Measurements from ENCODE around the gene ARHGAP22. TPM values are rescaled to one million over a fixed set of nuclear protein-coding genes. Genes with fewer than 3 reads are reported as not detected.

ARHGAP22 gene
- polyA plus RNA-seq, 1 donor from 2014 or later = 0.15 TPM

DNA sequence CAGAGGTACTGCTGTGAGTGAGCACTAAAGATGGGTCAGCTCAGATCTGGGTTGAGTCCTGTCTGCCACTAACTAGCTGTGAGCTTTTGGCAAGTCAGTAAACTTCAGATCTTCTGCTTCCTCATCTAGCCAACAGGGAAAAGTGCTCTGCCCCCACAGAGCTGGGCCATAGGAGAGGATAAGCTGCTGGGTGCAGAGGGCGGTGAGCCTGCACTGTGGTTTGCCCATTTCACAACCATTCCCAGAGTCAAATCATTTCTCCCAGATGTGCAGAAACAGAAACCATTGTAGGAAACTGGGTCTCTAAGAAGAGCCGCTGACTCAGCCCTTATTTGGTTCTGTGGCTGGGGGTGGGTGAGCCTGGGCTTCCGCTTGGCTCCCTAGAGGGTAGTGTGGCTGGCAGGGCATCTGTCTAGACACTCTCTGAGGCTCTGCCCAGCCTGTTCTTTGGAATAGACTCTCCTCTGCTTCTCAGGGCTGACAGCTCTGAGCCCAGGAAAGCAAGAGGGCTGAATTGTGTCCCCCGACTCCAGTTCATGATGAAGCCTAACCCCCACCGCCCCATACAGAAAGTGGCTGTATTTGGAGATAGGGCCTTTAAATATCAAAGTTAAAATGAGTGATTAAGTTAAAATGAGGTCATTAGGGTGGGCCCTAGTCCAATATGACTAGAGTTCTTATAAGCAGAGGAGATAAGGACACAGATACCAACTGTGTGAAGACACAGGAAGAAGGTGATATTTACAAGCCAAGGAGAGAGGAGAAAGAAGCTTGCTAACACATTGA lies 29.5 kb upstream of the ARHGAP22 start:
- H2AFZ ChIP-seq (ENCODE audit: low read depth, low read length) = no peak overlapping the region
- H3K9me3 ChIP-seq (ENCODE audit: low read length) = no peaks in the 10 kb centered on the region
- no peaks in the 10 kb centered on the region for H3K9me2 ChIP-seq (ENCODE audit: insufficient read depth, low read length)
- H4K20me1 ChIP-seq (ENCODE audit: insufficient read depth) = no peaks in the 10 kb centered on the region
- TF ChIP-seq, protein P1, sequence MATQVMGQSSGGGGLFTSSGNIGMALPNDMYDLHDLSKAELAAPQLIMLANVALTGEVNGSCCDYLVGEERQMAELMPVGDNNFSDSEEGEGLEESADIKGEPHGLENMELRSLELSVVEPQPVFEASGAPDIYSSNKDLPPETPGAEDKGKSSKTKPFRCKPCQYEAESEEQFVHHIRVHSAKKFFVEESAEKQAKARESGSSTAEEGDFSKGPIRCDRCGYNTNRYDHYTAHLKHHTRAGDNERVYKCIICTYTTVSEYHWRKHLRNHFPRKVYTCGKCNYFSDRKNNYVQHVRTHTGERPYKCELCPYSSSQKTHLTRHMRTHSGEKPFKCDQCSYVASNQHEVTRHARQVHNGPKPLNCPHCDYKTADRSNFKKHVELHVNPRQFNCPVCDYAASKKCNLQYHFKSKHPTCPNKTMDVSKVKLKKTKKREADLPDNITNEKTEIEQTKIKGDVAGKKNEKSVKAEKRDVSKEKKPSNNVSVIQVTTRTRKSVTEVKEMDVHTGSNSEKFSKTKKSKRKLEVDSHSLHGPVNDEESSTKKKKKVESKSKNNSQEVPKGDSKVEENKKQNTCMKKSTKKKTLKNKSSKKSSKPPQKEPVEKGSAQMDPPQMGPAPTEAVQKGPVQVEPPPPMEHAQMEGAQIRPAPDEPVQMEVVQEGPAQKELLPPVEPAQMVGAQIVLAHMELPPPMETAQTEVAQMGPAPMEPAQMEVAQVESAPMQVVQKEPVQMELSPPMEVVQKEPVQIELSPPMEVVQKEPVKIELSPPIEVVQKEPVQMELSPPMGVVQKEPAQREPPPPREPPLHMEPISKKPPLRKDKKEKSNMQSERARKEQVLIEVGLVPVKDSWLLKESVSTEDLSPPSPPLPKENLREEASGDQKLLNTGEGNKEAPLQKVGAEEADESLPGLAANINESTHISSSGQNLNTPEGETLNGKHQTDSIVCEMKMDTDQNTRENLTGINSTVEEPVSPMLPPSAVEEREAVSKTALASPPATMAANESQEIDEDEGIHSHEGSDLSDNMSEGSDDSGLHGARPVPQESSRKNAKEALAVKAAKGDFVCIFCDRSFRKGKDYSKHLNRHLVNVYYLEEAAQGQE (IDR thresholded peaks at IDR 0.05; ENCODE audit: borderline replicate concordance) = no peak
- TF ChIP-seq EZH2 (IDR thresholded peaks at IDR 0.05; ENCODE audit: borderline replicate concordance, insufficient read depth, low read length, poor library complexity, severe bottlenecking) (no peak), EP300 (conservative IDR thresholded peaks at IDR 0.05; ENCODE audit: poor library complexity, severe bottlenecking) (no peak), MXI1 (conservative IDR thresholded peaks at IDR 0.05; ENCODE audit: poor library complexity, severe bottlenecking) (no peak), POLR2AphosphoS5 (IDR thresholded peaks at IDR 0.05) (no peak), SMC3 (conservative IDR thresholded peaks at IDR 0.05; ENCODE audit: poor library complexity) (no peak), TAF1 (IDR thresholded peaks at IDR 0.05; ENCODE audit: low read depth) (no peak), RAD21 (conservative IDR thresholded peaks at IDR 0.05) (no peak)
- TF ChIP-seq, protein P2, sequence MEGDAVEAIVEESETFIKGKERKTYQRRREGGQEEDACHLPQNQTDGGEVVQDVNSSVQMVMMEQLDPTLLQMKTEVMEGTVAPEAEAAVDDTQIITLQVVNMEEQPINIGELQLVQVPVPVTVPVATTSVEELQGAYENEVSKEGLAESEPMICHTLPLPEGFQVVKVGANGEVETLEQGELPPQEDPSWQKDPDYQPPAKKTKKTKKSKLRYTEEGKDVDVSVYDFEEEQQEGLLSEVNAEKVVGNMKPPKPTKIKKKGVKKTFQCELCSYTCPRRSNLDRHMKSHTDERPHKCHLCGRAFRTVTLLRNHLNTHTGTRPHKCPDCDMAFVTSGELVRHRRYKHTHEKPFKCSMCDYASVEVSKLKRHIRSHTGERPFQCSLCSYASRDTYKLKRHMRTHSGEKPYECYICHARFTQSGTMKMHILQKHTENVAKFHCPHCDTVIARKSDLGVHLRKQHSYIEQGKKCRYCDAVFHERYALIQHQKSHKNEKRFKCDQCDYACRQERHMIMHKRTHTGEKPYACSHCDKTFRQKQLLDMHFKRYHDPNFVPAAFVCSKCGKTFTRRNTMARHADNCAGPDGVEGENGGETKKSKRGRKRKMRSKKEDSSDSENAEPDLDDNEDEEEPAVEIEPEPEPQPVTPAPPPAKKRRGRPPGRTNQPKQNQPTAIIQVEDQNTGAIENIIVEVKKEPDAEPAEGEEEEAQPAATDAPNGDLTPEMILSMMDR (IDR thresholded peaks at IDR 0.05; ENCODE audit: poor library complexity, severe bottlenecking) = no peak
- no peak overlapping the region for H3K4me2 ChIP-seq (ENCODE audit: low read length)
- H3K27me3 ChIP-seq (ENCODE audit: insufficient read depth, low read depth, low read length) = no peaks in the 10 kb centered on the region
- H3K36me3 ChIP-seq (ENCODE audit: insufficient read depth, low read length) = no peaks in the 10 kb centered on the region
- no peaks in the 10 kb centered on the region for H3K79me2 ChIP-seq (replicated peaks; ENCODE audit: insufficient read depth, low read length)
- no peaks in the 10 kb centered on the region for H3F3A ChIP-seq (ENCODE audit: insufficient read depth, low read length, poor library complexity, severe bottlenecking)
- H3K9ac ChIP-seq (ENCODE audit: low read length) = no peak overlapping the region
- H3K27ac ChIP-seq (ENCODE audit: low read length) = no peak overlapping the region
- no peak overlapping the region for H3K4me3 ChIP-seq (ENCODE audit: low read length)

DNA sequence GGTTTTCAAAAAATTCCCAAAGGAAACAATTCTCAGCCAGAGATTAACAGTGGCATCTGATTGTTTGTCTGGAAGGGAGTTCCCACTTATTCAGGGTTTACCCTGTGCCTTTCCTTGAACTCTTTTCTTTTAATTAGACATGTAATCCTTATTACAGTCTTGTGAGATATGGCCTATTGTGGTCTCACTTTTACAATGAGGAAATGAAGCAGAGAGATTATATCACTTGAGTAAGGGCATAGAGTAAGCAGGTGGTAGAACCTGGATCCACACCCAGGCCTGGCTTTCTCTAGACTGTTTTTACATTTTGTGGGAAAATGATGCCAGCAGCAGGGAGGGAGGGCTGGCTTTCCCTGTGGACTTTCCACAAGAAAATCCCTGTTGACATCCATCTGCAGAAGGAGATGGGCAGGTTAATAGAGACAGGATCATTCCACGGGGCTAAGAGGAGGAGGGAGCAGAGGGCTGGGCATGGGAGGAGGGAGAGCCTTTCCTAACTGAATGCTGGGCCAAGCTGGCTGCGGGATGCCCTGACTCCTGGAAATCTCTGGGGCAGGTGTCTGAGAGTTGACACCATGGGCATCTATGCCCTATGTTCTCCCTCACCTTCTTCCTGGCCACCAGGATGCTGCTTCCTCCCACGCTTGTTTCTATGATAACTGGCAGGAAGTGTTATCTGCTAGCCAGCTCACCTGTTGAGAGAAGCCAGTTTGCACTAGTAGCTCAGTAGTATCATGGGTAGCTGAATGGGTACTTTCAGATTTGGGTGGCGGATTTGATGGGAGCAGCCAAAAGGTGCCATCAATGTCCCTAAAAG lies 28.7 kb upstream of the ARHGAP22 start:
- Histone ChIP-seq H3F3A (ENCODE audit: insufficient read depth, low read length, poor library complexity, severe bottlenecking) (no peaks in the 10 kb centered on the region), H3K4me3 (ENCODE audit: low read length) (no peak overlapping the region), H3K4me2 (ENCODE audit: low read length) (no peak overlapping the region), H3K79me2 (replicated peaks; ENCODE audit: insufficient read depth, low read length) (no peaks in the 10 kb centered on the region), H3K9me3 (ENCODE audit: low read length) (no peaks in the 10 kb centered on the region), H3K9ac (ENCODE audit: low read length) (no peak overlapping the region), H3K9me2 (ENCODE audit: insufficient read depth, low read length) (no peaks in the 10 kb centered on the region), H4K20me1 (ENCODE audit: insufficient read depth) (no peaks in the 10 kb centered on the region), H2AFZ (ENCODE audit: low read depth, low read length) (no peak overlapping the region), H3K36me3 (ENCODE audit: insufficient read depth, low read length) (no peaks in the 10 kb centered on the region), H3K27ac (ENCODE audit: low read length) (no peak overlapping the region), H3K27me3 (ENCODE audit: insufficient read depth, low read depth, low read length) (no peaks in the 10 kb centered on the region)
- TF ChIP-seq MXI1 (conservative IDR thresholded peaks at IDR 0.05; ENCODE audit: poor library complexity, severe bottlenecking) (no peak), EZH2 (IDR thresholded peaks at IDR 0.05; ENCODE audit: borderline replicate concordance, insufficient read depth, low read length, poor library complexity, severe bottlenecking) (no peak), POLR2AphosphoS5 (IDR thresholded peaks at IDR 0.05) (no peak), SMC3 (conservative IDR thresholded peaks at IDR 0.05; ENCODE audit: poor library complexity) (no peak), TAF1 (IDR thresholded peaks at IDR 0.05; ENCODE audit: low read depth) (no peak)
- TF ChIP-seq, protein P1 (IDR thresholded peaks at IDR 0.05; ENCODE audit: borderline replicate concordance) = no peak
- TF ChIP-seq, protein P2 (IDR thresholded peaks at IDR 0.05; ENCODE audit: poor library complexity, severe bottlenecking) = no peak

All from neural cell (in vitro differentiated cells).